Neural cell (in vitro differentiated cells): ENCODE measurements around the gene ZNF516. TPM values are rescaled to one million over a fixed set of nuclear protein-coding genes. Genes with fewer than 3 reads are reported as not detected.
A peak's percentile ranks its signal among the peaks of the same experiment; 100 is the strongest.

Experiments
- H2AFZ ChIP-seq: fragments of 200-600, 300-800 bp; sonication (generic), shearing (Covaris generic); 2 replicates; pipeline ENCODE4 v1.6.0; 2014; ENCODE audit warnings: low read depth, mild to moderate bottlenecking, antibody characterized with exemption, low read length, moderate library complexity
- H3F3A ChIP-seq: fragments of 200-600 bp; shearing (Covaris generic); 2 replicates; pipeline ENCODE4 v1.6.1; 2016; ENCODE audit warnings: mild to moderate bottlenecking, moderate library complexity, mixed read lengths, antibody characterized with exemption, low read length; ENCODE audit not compliant: insufficient read depth, poor library complexity, severe bottlenecking
- H3K27ac ChIP-seq: fragments of 200-600, 300-800 bp; sonication (generic), shearing (Covaris generic); 2 replicates; pipeline ENCODE4 v1.5.1; 2014; ENCODE audit warnings: mild to moderate bottlenecking, low read length, moderate library complexity
- H3K27me3 ChIP-seq: fragments of 300-800, 200-600 bp; sonication (generic), shearing (Covaris generic); 2 replicates; pipeline ENCODE4 v1.6.0; 2014; ENCODE audit warnings: mild to moderate bottlenecking, low read depth, low read length, moderate library complexity; ENCODE audit not compliant: insufficient read depth
- H3K36me3 ChIP-seq: fragments of 300-800, 200-600 bp; sonication (generic), shearing (Covaris generic); 2 replicates; pipeline ENCODE4 v1.5.1; 2014; ENCODE audit warnings: mild to moderate bottlenecking, antibody characterized with exemption, low read length, moderate library complexity; ENCODE audit not compliant: insufficient read depth
- H3K4me2 ChIP-seq: fragments of 300-800, 200-600 bp; sonication (generic), shearing (Covaris generic); 2 replicates; pipeline ENCODE4 v1.6.0; 2014; ENCODE audit warnings: mild to moderate bottlenecking, low read length
- H3K4me3 ChIP-seq: fragments of 300-800, 200-600 bp; sonication (generic), shearing (Covaris generic); 2 replicates; pipeline ENCODE4 v1.5.1; 2014; ENCODE audit warnings: mild to moderate bottlenecking, low read length, moderate library complexity
- H3K79me2 ChIP-seq: fragments of 200-600 bp; shearing (Covaris generic); replicated peaks from 2 replicates; pipeline ENCODE4 v1.6.0; 2014; ENCODE audit warnings: mild to moderate bottlenecking, low read length, moderate library complexity; ENCODE audit not compliant: insufficient read depth
- H3K9ac ChIP-seq: fragments of 300-800, 200-600 bp; sonication (generic), shearing (Covaris generic); 2 replicates; pipeline ENCODE4 v1.6.1; 2016; ENCODE audit warnings: mild to moderate bottlenecking, low read length, mixed read lengths
- H3K9me2 ChIP-seq: fragments of 200-600 bp; shearing (Covaris generic); 2 replicates; pipeline ENCODE4 v1.6.1; 2016; ENCODE audit warnings: mild to moderate bottlenecking, low read length, mixed read lengths; ENCODE audit not compliant: insufficient read depth
- H3K9me3 ChIP-seq: fragments of 200-600, 300-800 bp; sonication (generic), shearing (Covaris generic); 2 replicates; pipeline ENCODE4 v1.6.1; 2016; ENCODE audit warnings: mild to moderate bottlenecking, mixed run types, low read length, moderate library complexity, mixed read lengths
- H4K20me1 ChIP-seq: fragments of 200-600 bp; shearing (Covaris generic); 2 replicates; pipeline ENCODE4 v1.6.1; 2016; ENCODE audit warnings: mild to moderate bottlenecking, mixed run types; ENCODE audit not compliant: insufficient read depth
- EP300 ChIP-seq: fragments of 450-650 bp; conservative IDR thresholded peaks from 2 replicates; pipeline ENCODE4 v1.6.1; 2014; ENCODE audit warnings: antibody characterized with exemption, mild to moderate bottlenecking, moderate library complexity; ENCODE audit not compliant: poor library complexity, severe bottlenecking
- EZH2 ChIP-seq: fragments of 200-600, 300-800 bp; shearing (Covaris generic), sonication (generic); IDR thresholded peaks from 2 replicates; pipeline ENCODE4 v1.6.1; 2014; ENCODE audit warnings: antibody characterized with exemption, low read length, borderline replicate concordance, mild to moderate bottlenecking; ENCODE audit not compliant: insufficient read depth, poor library complexity, severe bottlenecking
- MXI1 ChIP-seq: fragments of 450-650 bp; conservative IDR thresholded peaks from 2 replicates; pipeline ENCODE4 v1.6.1; 2014; ENCODE audit warnings: antibody characterized with exemption, mild to moderate bottlenecking; ENCODE audit not compliant: poor library complexity, severe bottlenecking
- POLR2AphosphoS5 ChIP-seq: IDR thresholded peaks from 2 replicates; pipeline ENCODE4 v1.6.1; 2012
- RAD21 ChIP-seq: fragments of 450-650 bp; conservative IDR thresholded peaks from 2 replicates; pipeline ENCODE4 v1.6.1; 2014; ENCODE audit warnings: antibody characterized with exemption, mild to moderate bottlenecking, moderate library complexity
- SMC3 ChIP-seq: fragments of 450-650 bp; conservative IDR thresholded peaks from 2 replicates; pipeline ENCODE4 v1.6.1; 2014; ENCODE audit warnings: antibody characterized with exemption, mild to moderate bottlenecking, moderate library complexity; ENCODE audit not compliant: poor library complexity
- TAF1 ChIP-seq: IDR thresholded peaks from 2 replicates; pipeline ENCODE4 v1.6.1; 2012; ENCODE audit warnings: low read depth
- polyA plus RNA-seq: library from polyadenylated mRNA; depleted of rRNA; stranded (reverse); fragments of >200 nt; gene quantifications from 2 replicates; pipeline ENCODE4 v1.2.3, GENCODE V29; 2014
- TF ChIP-seq, protein P1 (sequence below): IDR thresholded peaks from 2 replicates; pipeline ENCODE4 v1.6.1; 2012; ENCODE audit warnings: borderline replicate concordance
- TF ChIP-seq, protein P2 (sequence below): fragments of 450-650 bp; IDR thresholded peaks from 2 replicates; pipeline ENCODE4 v1.5.1; 2014; ENCODE audit warnings: antibody characterized with exemption, mild to moderate bottlenecking, moderate library complexity; ENCODE audit not compliant: poor library complexity, severe bottlenecking

ZNF516 gene
- polyA plus RNA-seq, 1 donor from 2014 or later, result 11.5 TPM

GRCh38 chr18:76451396-76452331 is 43.4 kb downstream of the ZNF516 start:
- H3K9me3 ChIP-seq, result no peaks in the 10 kb centered on the region
- peak overlapping the region; percentile 61 for H3K4me3 ChIP-seq
- no peaks in the 10 kb centered on the region for H3K27me3 ChIP-seq
- H4K20me1 ChIP-seq, result no peaks in the 10 kb centered on the region
- no peaks in the 10 kb centered on the region for H3K9me2 ChIP-seq
- peaks cover 89% of the 10 kb centered on the region for H3K79me2 ChIP-seq
- H3K36me3 ChIP-seq, result no peaks in the 10 kb centered on the region
- TF ChIP-seq RAD21, result no peak
- TF ChIP-seq SMC3, result no peak
- TF ChIP-seq EP300, result peak; percentile 11
- TF ChIP-seq, protein P1, sequence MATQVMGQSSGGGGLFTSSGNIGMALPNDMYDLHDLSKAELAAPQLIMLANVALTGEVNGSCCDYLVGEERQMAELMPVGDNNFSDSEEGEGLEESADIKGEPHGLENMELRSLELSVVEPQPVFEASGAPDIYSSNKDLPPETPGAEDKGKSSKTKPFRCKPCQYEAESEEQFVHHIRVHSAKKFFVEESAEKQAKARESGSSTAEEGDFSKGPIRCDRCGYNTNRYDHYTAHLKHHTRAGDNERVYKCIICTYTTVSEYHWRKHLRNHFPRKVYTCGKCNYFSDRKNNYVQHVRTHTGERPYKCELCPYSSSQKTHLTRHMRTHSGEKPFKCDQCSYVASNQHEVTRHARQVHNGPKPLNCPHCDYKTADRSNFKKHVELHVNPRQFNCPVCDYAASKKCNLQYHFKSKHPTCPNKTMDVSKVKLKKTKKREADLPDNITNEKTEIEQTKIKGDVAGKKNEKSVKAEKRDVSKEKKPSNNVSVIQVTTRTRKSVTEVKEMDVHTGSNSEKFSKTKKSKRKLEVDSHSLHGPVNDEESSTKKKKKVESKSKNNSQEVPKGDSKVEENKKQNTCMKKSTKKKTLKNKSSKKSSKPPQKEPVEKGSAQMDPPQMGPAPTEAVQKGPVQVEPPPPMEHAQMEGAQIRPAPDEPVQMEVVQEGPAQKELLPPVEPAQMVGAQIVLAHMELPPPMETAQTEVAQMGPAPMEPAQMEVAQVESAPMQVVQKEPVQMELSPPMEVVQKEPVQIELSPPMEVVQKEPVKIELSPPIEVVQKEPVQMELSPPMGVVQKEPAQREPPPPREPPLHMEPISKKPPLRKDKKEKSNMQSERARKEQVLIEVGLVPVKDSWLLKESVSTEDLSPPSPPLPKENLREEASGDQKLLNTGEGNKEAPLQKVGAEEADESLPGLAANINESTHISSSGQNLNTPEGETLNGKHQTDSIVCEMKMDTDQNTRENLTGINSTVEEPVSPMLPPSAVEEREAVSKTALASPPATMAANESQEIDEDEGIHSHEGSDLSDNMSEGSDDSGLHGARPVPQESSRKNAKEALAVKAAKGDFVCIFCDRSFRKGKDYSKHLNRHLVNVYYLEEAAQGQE, result no peak
- TF ChIP-seq, protein P2, sequence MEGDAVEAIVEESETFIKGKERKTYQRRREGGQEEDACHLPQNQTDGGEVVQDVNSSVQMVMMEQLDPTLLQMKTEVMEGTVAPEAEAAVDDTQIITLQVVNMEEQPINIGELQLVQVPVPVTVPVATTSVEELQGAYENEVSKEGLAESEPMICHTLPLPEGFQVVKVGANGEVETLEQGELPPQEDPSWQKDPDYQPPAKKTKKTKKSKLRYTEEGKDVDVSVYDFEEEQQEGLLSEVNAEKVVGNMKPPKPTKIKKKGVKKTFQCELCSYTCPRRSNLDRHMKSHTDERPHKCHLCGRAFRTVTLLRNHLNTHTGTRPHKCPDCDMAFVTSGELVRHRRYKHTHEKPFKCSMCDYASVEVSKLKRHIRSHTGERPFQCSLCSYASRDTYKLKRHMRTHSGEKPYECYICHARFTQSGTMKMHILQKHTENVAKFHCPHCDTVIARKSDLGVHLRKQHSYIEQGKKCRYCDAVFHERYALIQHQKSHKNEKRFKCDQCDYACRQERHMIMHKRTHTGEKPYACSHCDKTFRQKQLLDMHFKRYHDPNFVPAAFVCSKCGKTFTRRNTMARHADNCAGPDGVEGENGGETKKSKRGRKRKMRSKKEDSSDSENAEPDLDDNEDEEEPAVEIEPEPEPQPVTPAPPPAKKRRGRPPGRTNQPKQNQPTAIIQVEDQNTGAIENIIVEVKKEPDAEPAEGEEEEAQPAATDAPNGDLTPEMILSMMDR, result peak; percentile 20
- no peak for TF ChIP-seq TAF1
- peak; percentile 13 for TF ChIP-seq POLR2AphosphoS5
- TF ChIP-seq EZH2, result no peak
- TF ChIP-seq MXI1, result peak; percentile 30
- H3K4me2 ChIP-seq, result peak overlapping the region; percentile 69
- peak overlapping the region; percentile 54 for H3K27ac ChIP-seq
- H3K9ac ChIP-seq, result peak overlapping the region; percentile 70
- H2AFZ ChIP-seq, result peak overlapping the region; percentile 22
- H3F3A ChIP-seq, result peaks cover 5% of the 10 kb centered on the region

DNA sequence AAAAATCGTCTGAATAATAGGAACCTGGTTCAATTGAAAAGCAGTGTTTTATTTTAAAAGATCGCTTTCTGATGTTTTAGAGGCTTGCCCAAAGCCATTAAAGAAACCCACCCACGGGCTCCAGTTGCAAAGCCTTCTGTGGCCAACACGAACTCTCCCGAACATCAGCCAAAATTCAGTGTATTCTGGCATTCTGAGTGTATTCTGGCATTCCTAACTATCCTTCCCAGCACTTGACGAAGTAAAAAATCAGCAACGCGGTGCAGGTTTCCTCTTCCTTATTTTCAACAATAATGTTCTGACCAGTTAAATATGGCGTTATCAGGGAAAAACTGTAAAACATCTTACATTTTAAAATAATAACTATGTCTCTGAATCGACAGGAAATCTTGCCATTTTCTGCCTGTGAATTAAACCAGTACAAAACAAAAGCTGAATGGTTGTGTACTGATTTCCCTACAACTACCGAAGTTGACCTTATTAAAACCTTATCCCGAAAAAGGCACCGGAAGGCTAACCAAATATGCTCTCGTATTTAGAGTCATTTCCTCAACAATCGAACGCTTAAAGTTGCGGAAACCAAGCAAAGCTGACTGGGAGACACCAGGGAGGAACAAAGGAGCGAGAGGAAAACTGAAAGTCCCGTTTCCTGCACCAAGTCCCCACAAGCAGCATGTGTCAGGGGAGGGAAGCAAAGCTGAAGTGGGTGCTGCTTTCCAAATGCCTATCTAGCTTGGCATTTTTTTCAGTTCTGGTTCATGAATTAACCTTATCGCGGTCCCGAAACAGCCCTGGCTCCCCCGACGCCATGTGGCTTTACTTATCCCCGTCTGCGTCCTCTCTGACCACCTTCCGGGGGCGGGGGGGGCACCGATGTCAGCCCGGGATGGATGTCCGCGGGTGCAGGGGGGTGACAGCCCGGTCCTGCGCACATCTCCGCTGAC is 44.3 kb downstream of the ZNF516 start:
- Histone ChIP-seq H3K27me3 (no peaks in the 10 kb centered on the region), H3K9ac (peak overlapping the region; percentile 70), H3K9me2 (no peaks in the 10 kb centered on the region), H3K79me2 (peaks cover 88% of the 10 kb centered on the region), H3K4me3 (peak overlapping the region; percentile 61), H3K4me2 (peak overlapping the region; percentile 69), H3K27ac (peak overlapping the region; percentile 54), H3F3A (peaks cover 5% of the 10 kb centered on the region), H3K36me3 (no peaks in the 10 kb centered on the region), H4K20me1 (no peaks in the 10 kb centered on the region), H2AFZ (peak overlapping the region; percentile 22), H3K9me3 (no peaks in the 10 kb centered on the region)
- TF ChIP-seq MXI1 (peak; percentile 44), RAD21 (no peak)
